HepG2 (cell line): ENCODE results near the gene SUCLG2. TPM values are rescaled to one million over a fixed set of nuclear protein-coding genes. Genes with fewer than 3 reads are reported as not detected.
A peak's percentile ranks its signal among the peaks of the same experiment; 100 is the strongest.

Source experiments
- CSRNP2 ChIP-seq: sonication (generic); formaldehyde crosslinking; conservative IDR thresholded peaks from 2 replicates; pipeline ENCODE4 v1.8.0; 2022; ENCODE audit warnings: low read depth, missing genetic modification reagents
- GTF3A ChIP-seq: sonication (generic); formaldehyde crosslinking; conservative IDR thresholded peaks from 2 replicates; pipeline ENCODE4 v1.4.0; 2020; ENCODE audit warnings: mild to moderate bottlenecking, missing genetic modification reagents
- HDAC1 ChIP-seq: sonication (generic); formaldehyde crosslinking; IDR thresholded peaks from 2 replicates; pipeline ENCODE4 v1.5.1; 2020; ENCODE audit warnings: mild to moderate bottlenecking, missing genetic modification reagents
- HIVEP1 ChIP-seq: sonication (generic); formaldehyde crosslinking; IDR thresholded peaks from 2 replicates; pipeline ENCODE4 v1.4.0; 2020; ENCODE audit warnings: mild to moderate bottlenecking, missing genetic modification reagents
- IKZF1 ChIP-seq: fragments of 450-650 bp; IDR thresholded peaks from 2 replicates; pipeline ENCODE4 v1.7.1; 2016
- KAT7 ChIP-seq: IDR thresholded peaks from 2 replicates; pipeline ENCODE4 v1.6.1; 2018; ENCODE audit warnings: borderline replicate concordance, missing compliant biosample characterization
- MAF1 ChIP-seq: sonication (generic); formaldehyde crosslinking; IDR thresholded peaks from 2 replicates; pipeline ENCODE4 v1.5.0; 2020; ENCODE audit warnings: missing genetic modification reagents, borderline replicate concordance
- PCBP1 ChIP-seq: fragments of 200-400 bp; formaldehyde crosslinking; IDR thresholded peaks from 2 replicates; pipeline ENCODE4 v1.6.1; 2017; ENCODE audit warnings: mild to moderate bottlenecking, low read depth, low read length, borderline replicate concordance
- REST ChIP-seq, 2 experiments: IDR thresholded peaks; 2 replicates each; pipeline ENCODE4 v1.6.1; 2011 to 2012; ENCODE audit warnings: low read length in 2 of 2, borderline replicate concordance in 1 of 2, low read depth in 1 of 2, mild to moderate bottlenecking in 1 of 2, moderate library complexity in 1 of 2
- SNAI1 ChIP-seq: sonication (generic); formaldehyde crosslinking; IDR thresholded peaks from 2 replicates; pipeline ENCODE4 v1.5.0; 2020; ENCODE audit warnings: mild to moderate bottlenecking, missing genetic modification reagents, borderline replicate concordance
- TCF12 ChIP-seq, 2 experiments: fragments of 450-650 bp in 1 of 2; sonication (generic) in 1 of 2; formaldehyde crosslinking in 1 of 2; IDR thresholded peaks; 2 replicates each; pipeline versions ENCODE4 v1.6.1 to v1.8.0; 2017 to 2022; ENCODE audit warnings: antibody characterized with exemption in 1 of 2, mild to moderate bottlenecking in 1 of 2, missing genetic modification reagents in 1 of 2, moderate library complexity in 1 of 2
- ZBTB20 ChIP-seq: sonication (generic); formaldehyde crosslinking; IDR thresholded peaks from 2 replicates; pipeline ENCODE4 v1.8.1; 2023; ENCODE audit warnings: missing genetic modification reagents, low read depth, mild to moderate bottlenecking, borderline replicate concordance
- ZFP82 ChIP-seq: sonication (generic); formaldehyde crosslinking; IDR thresholded peaks from 2 replicates; pipeline ENCODE4 v1.5.1; 2020; ENCODE audit warnings: mild to moderate bottlenecking, missing genetic modification reagents, borderline replicate concordance
- ZNF205 ChIP-seq: IDR thresholded peaks from 2 replicates; pipeline ENCODE4 v1.6.1; 2018; ENCODE audit warnings: missing biosample characterization, missing genetic modification reagents
- ZNF235 ChIP-seq: sonication (generic); formaldehyde crosslinking; IDR thresholded peaks from 2 replicates; pipeline ENCODE4 v1.8.1; 2023; ENCODE audit warnings: mild to moderate bottlenecking, missing genetic modification reagents, borderline replicate concordance
- ZNF296 ChIP-seq: sonication (generic); formaldehyde crosslinking; conservative IDR thresholded peaks from 2 replicates; pipeline ENCODE4 v1.5.0; 2020; ENCODE audit warnings: mild to moderate bottlenecking, missing genetic modification reagents
- ZNF431 ChIP-seq: sonication (generic); formaldehyde crosslinking; IDR thresholded peaks from 2 replicates; pipeline ENCODE4 v1.9.0; 2022; ENCODE audit warnings: missing genetic modification reagents, low read depth, mild to moderate bottlenecking, borderline replicate concordance
- ZNF510 ChIP-seq: sonication (generic); formaldehyde crosslinking; IDR thresholded peaks from 2 replicates; pipeline ENCODE4 v1.4.0; 2020; ENCODE audit warnings: low read depth, mild to moderate bottlenecking, missing genetic modification reagents
- ZNF556 ChIP-seq: sonication (generic); formaldehyde crosslinking; IDR thresholded peaks from 2 replicates; pipeline ENCODE4 v1.4.0; 2020; ENCODE audit warnings: mild to moderate bottlenecking, missing genetic modification reagents, borderline replicate concordance
- ZNF672 ChIP-seq: sonication (generic); formaldehyde crosslinking; IDR thresholded peaks from 2 replicates; pipeline ENCODE4 v1.8.1; 2022; ENCODE audit warnings: missing genetic modification reagents
- ZNF75D ChIP-seq: sonication (generic); formaldehyde crosslinking; IDR thresholded peaks from 2 replicates; pipeline ENCODE4 v1.8.1; 2023; ENCODE audit warnings: missing genetic modification reagents, mild to moderate bottlenecking, borderline replicate concordance
- polyA plus RNA-seq, 8 experiments: library from polyadenylated mRNA; depleted of rRNA in 3 of 8; stranded (reverse) in 7 of 8; unstranded in 1 of 8; fragments of >200 nt; fragmentation: Illumina TruSeq in 4 of 8; extraction: Trizol in 4 of 8; gene quantifications; 2 replicates each; pipeline versions ENCODE4 v1.2.1 to v1.2.3, GENCODE V29; 2011 to 2016; ENCODE audit warnings: low read depth in 4 of 8, missing spikeins in 1 of 8, mixed read lengths in 1 of 8; ENCODE audit not compliant: insufficient read depth in 1 of 8
- total RNA-seq, 5 experiments: library from RNA; depleted of rRNA; stranded (reverse); fragments of >200 nt; fragmentation: Illumina TruSeq; extraction: Trizol; gene quantifications; 2 replicates each; pipeline ENCODE4 v1.2.3, GENCODE V29; 2016; ENCODE audit warnings: low read depth in 1 of 5
- TF ChIP-seq, protein P1 (sequence below): sonication (generic); formaldehyde crosslinking; conservative IDR thresholded peaks from 2 replicates; pipeline ENCODE4 v1.8.0; 2022; ENCODE audit warnings: mild to moderate bottlenecking, moderate library complexity, missing genetic modification reagents
- TF ChIP-seq, protein P2 (sequence below): sonication (generic); formaldehyde crosslinking; IDR thresholded peaks from 2 replicates; pipeline ENCODE4 v1.4.0; 2020; ENCODE audit warnings: missing genetic modification reagents

SUCLG2 gene
- total and polyA plus RNA-seq, 2 of the 13 experiments (the other 11 are each of a cell fraction or from before 2014, with no cell fraction given): 21.4 to 64.9 TPM

- TF ChIP-seq REST (IDR thresholded peaks at IDR 0.05; ENCODE audit: borderline replicate concordance in 1 of 2, low read depth in 1 of 2, low read length in 2 of 2) (0 out of 4 replicates have a peak, but pooled peaks of 1 of the 2 experiments have one; percentile 53), ZFP82 (CRISPR knock-in tag) (no peak), ZNF672 (CRISPR knock-in tag) (no peak), ZBTB20 (CRISPR knock-in tag) (peak; percentile 72; the same call in 1 of the 2 replicates), SNAI1 (CRISPR knock-in tag) (no peak), ZNF510 (CRISPR knock-in tag) (no peak), ZNF296 (CRISPR knock-in tag) (no peak), CSRNP2 (CRISPR knock-in tag) (0 out of 2 replicates have a peak, but pooled peaks have one; percentile 26), ZNF431 (CRISPR knock-in tag) (no peak), ZNF75D (no peak), TCF12 (IDR thresholded peaks at IDR 0.05) (no peak), TCF12 (CRISPR knock-in tag; IDR thresholded peaks at IDR 0.05) (no peak), IKZF1 (no peak), MAF1 (no peak), ZNF205 (CRISPR knock-in tag) (0 out of 2 replicates have a peak, but pooled peaks have one; percentile 37), KAT7 (no peak), ZNF556 (CRISPR knock-in tag) (no peak), HDAC1 (CRISPR knock-in tag) (peak; percentile 53; the same call in 1 of the 2 replicates), PCBP1 (no peak), ZNF235 (CRISPR knock-in tag) (no peak), HIVEP1 (CRISPR knock-in tag) (no peak), GTF3A (CRISPR knock-in tag) (no peak)
- TF ChIP-seq, protein P1, sequence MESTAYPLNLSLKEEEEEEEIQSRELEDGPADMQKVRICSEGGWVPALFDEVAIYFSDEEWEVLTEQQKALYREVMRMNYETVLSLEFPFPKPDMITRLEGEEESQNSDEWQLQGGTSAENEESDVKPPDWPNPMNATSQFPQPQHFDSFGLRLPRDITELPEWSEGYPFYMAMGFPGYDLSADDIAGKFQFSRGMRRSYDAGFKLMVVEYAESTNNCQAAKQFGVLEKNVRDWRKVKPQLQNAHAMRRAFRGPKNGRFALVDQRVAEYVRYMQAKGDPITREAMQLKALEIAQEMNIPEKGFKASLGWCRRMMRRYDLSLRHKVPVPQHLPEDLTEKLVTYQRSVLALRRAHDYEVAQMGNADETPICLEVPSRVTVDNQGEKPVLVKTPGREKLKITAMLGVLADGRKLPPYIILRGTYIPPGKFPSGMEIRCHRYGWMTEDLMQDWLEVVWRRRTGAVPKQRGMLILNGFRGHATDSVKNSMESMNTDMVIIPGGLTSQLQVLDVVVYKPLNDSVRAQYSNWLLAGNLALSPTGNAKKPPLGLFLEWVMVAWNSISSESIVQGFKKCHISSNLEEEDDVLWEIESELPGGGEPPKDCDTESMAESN (CRISPR knock-in tag): no peak
- TF ChIP-seq, protein P2, sequence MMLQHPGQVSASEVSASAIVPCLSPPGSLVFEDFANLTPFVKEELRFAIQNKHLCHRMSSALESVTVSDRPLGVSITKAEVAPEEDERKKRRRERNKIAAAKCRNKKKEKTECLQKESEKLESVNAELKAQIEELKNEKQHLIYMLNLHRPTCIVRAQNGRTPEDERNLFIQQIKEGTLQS (CRISPR knock-in tag): peak; percentile 86
Measured at GRCh38 chr3:67647390-67647878, 7.0 kb downstream of the SUCLG2 start (continued).
